ENCODE data around the gene FOXL1. TPM values are rescaled to one million over a fixed set of nuclear protein-coding genes. Genes with fewer than 3 reads are reported as not detected.

Gene FOXL1
- total and polyA plus RNA-seq, 9 of the 15 experiments (the other 6 are each of a cell fraction or from before 2014, with no cell fraction given) = not detected

- Histone ChIP-seq H3K9me3 (replicated peaks; ENCODE audit: control insufficient read depth, insufficient read depth, low read depth, low read length) (no peaks in the 10 kb centered on the region), H3K27me3 (ENCODE audit: control insufficient read depth in 2 of 2, insufficient read depth in 2 of 2, low read length in 2 of 2) (peaks cover 18 to 42% of the 10 kb centered on the region in 2 experiments; a peak in 4 of 5 replicates), H4K20me1 (replicated peaks; ENCODE audit: control insufficient read depth, insufficient read depth, low read length) (no peaks in the 10 kb centered on the region), H3K9ac (ENCODE audit: insufficient read depth in 1 of 2, low read depth in 2 of 2, low read length in 2 of 2) (no peak overlapping the region), H3K4me3 (no peak overlapping the region), H3K4me2 (ENCODE audit: insufficient read depth, low read length) (no peak overlapping the region), H3K36me3 (ENCODE audit: control insufficient read depth, insufficient read depth, low read length) (no peaks in the 10 kb centered on the region), H3K27ac (ENCODE audit: extremely low read depth, low read depth, low read length) (no peak overlapping the region), H3K4me1 (replicated peaks in 1 of 2; ENCODE audit: control insufficient read depth in 2 of 2, insufficient read depth in 2 of 2, low read length in 2 of 2) (no peaks in the 10 kb centered on the region), H3K9me1 (ENCODE audit: control insufficient read depth, insufficient read depth, low read length) (no peaks in the 10 kb centered on the region), H2AFZ (ENCODE audit: low read depth, low read length) (no peak overlapping the region), H3K79me2 (ENCODE audit: control insufficient read depth, insufficient read depth, low read length) (no peaks in the 10 kb centered on the region)
- POLR2A ChIA-PET = interaction anchor here (0.6 kb wide), 2 partner anchors 34 to 555 kb away, joined by 3 read pairs; no protein-coding TSS in a partner anchor
- intact Hi-C loops (cut with micrococcal nuclease) = no loop called here
- in situ Hi-C loops (cut with MboI) = no loop called here
- no TSS peak for BruUV-seq (replicated peaks)
- FAIRE-seq = no peak
- no peak for DNase-seq (ENCODE audit: extremely low read depth in 1 of 4, low spot score in 3 of 4)
- CTCF ChIA-PET (ENCODE audit: low intra/inter-chr PET ratio) = no interaction called here
- ATAC-seq = no peak
- 0% methylated on average over 22 of the region's 22 CpGs for WGBS (ENCODE audit: insufficient coverage, low coverage, missing lambda C conversion rate)
- TF ChIP-seq IFI16 (CRISPR knock-in tag; IDR thresholded peaks at IDR 0.05) (no peak), ESRRA (IDR thresholded peaks at IDR 0.05; ENCODE audit: borderline replicate concordance, low read depth) (no peak), FOXP1 (CRISPR knock-in tag; IDR thresholded peaks at IDR 0.05) (no peak), CREM (IDR thresholded peaks at IDR 0.05; ENCODE audit: low read depth) (no peak), BRF1 (IDR thresholded peaks at IDR 0.05; ENCODE audit: borderline replicate concordance, extremely low read depth, insufficient read length) (no peak), ZNF707 (CRISPR knock-in tag; conservative IDR thresholded peaks at IDR 0.05) (no peak), HDGF (IDR thresholded peaks at IDR 0.05) (no peak), SAFB2 (IDR thresholded peaks at IDR 0.05; ENCODE audit: borderline replicate concordance, low read depth, low read length, severe bottlenecking) (no peak), HES1 (IDR thresholded peaks at IDR 0.05; ENCODE audit: low read depth) (no peak), ZBTB5 (IDR thresholded peaks at IDR 0.05) (no peak), KLF13 (tag; IDR thresholded peaks at IDR 0.05; ENCODE audit: borderline replicate concordance, low read depth) (no peak), L3MBTL2 (IDR thresholded peaks at IDR 0.05) (no peak), MIER1 (IDR thresholded peaks at IDR 0.05; ENCODE audit: low read depth) (no peak), SOX6 (IDR thresholded peaks at IDR 0.05) (no peak), PRMT5 (CRISPR knock-in tag; IDR thresholded peaks at IDR 0.05) (no peak)
- TF ChIP-seq, protein P1, sequence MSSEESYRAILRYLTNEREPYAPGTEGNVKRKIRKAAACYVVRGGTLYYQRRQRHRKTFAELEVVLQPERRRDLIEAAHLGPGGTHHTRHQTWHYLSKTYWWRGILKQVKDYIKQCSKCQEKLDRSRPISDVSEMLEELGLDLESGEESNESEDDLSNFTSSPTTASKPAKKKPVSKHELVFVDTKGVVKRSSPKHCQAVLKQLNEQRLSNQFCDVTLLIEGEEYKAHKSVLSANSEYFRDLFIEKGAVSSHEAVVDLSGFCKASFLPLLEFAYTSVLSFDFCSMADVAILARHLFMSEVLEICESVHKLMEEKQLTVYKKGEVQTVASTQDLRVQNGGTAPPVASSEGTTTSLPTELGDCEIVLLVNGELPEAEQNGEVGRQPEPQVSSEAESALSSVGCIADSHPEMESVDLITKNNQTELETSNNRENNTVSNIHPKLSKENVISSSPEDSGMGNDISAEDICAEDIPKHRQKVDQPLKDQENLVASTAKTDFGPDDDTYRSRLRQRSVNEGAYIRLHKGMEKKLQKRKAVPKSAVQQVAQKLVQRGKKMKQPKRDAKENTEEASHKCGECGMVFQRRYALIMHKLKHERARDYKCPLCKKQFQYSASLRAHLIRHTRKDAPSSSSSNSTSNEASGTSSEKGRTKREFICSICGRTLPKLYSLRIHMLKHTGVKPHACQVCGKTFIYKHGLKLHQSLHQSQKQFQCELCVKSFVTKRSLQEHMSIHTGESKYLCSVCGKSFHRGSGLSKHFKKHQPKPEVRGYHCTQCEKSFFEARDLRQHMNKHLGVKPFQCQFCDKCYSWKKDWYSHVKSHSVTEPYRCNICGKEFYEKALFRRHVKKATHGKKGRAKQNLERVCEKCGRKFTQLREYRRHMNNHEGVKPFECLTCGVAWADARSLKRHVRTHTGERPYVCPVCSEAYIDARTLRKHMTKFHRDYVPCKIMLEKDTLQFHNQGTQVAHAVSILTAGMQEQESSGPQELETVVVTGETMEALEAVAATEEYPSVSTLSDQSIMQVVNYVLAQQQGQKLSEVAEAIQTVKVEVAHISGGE (CRISPR knock-in tag; IDR thresholded peaks at IDR 0.05) = no peak
Observed at GRCh38 chr16:86598607-86599565, 20.5 kb downstream of the FOXL1 start.

Data from K562 (cell line).